ENCODE results near the gene RHBDD2.

GRCh38 chr7:75875113-75876080, 3.4 kb upstream of the RHBDD2 start:
- no peak for TF ChIP-seq CTCF (IDR thresholded peaks at IDR 0.05; ENCODE audit: low read depth, low read length, poor library complexity, severe bottlenecking)
- TF ChIP-seq EZH2phosphoT487 (IDR thresholded peaks at IDR 0.05; ENCODE audit: borderline replicate concordance, low read length): no peak

Data from DOHH2 (cell line).